ENCODE data around the gene C1QL4.
"Not testable (repeated sequence)": the region's sequence is repeated elsewhere in the genome, so short reads cannot be mapped to it uniquely, and the experiment has no call there.

Gene C1QL4

DNA sequence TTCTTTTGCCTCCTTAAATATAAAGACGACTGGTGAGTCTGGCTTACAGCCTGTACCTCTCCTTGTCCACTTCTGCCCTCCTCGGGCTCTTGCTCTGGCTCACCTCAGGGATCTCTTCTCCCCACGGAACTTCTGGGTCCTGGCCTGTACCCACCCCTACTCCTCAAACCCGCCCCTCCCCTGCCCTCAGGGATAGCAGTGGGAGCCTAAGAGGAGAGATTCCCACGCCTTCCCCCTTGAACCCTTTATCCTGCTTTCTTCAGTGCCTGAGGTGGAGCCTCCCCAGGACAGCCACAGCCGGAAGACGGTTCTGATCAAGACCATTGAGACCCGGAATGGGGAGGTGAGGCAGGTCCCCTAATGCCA, 39.3 kb downstream of the C1QL4 start:
- DNase-seq = no peak

DNA sequence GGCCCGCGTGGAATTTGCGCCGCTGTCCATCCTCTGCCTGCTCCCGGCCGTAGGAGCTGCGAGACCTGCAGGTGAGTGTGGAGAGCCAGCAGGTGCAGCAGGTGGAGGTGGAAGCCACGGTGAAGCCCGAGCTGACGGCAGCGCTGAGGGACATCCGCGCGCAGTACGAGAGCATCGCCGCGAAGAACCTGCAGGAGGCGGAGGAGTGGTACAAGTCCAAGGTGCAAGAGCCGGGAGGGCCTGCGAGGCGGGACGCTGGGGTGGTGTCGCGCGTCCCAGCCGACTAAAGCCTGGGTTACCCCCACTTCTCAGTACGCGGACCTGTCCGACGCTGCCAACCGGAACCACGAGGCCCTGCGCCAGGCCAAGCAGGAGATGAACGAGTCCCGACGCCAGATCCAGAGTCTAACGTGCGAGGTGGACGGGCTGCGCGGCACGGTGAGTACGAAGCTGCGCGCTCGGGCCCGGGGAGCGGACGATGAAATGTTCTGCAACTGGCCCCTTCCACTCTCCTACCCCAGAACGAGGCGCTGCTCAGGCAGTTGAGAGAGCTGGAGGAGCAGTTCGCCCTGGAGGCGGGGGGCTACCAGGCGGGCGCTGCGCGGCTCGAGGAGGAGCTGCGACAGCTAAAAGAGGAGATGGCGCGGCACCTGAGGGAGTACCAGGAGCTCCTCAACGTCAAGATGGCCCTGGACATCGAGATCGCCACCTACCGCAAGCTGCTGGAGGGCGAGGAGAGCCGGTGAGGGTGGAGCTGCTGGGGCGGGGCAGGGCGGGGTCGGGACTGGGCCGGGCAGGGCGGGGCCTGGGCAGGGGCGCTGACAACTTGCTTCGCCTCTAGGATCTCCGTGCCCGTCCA, 39.9 kb downstream of the C1QL4 start:
- peak; percentile 36 for DNase-seq

DNA sequence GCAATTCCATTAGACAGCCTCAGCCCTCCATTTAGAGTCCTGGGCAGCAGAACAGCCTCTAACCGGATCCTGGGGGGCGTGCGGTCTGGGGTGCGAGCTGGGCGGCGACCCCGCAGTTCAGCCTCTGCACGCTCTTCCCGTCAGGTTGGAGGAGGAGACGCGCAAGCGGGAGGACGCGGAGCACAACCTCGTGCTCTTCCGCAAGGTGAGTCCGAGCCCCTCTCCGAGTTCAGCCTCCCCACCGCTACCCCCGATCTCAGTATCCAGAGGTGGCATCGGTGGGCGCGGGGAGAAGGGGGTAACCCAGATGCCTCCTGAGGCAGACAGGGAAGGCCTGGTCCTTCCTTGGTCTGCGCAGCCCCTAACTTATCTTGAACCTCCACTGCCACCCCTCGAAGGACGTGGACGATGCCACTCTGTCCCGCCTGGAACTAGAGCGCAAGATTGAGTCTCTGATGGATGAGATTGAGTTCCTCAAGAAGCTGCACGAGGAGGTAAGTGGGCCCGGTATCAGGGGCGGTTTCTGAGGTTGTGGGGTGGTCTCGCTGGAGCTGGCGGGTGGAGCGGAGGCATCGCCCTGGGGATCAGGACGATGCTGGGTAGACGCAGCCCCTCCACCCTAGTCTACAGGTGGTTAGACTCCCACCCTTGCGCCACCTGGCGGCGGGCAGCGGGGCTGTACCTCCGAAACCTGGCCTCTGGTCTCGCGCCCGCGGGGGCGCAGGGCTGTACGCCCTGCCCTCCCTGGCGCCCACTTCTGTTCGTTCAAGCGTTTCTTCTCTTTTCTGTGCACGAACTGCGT, 40.8 kb downstream of the C1QL4 start:
- DNase-seq = peak; percentile 61

DNA sequence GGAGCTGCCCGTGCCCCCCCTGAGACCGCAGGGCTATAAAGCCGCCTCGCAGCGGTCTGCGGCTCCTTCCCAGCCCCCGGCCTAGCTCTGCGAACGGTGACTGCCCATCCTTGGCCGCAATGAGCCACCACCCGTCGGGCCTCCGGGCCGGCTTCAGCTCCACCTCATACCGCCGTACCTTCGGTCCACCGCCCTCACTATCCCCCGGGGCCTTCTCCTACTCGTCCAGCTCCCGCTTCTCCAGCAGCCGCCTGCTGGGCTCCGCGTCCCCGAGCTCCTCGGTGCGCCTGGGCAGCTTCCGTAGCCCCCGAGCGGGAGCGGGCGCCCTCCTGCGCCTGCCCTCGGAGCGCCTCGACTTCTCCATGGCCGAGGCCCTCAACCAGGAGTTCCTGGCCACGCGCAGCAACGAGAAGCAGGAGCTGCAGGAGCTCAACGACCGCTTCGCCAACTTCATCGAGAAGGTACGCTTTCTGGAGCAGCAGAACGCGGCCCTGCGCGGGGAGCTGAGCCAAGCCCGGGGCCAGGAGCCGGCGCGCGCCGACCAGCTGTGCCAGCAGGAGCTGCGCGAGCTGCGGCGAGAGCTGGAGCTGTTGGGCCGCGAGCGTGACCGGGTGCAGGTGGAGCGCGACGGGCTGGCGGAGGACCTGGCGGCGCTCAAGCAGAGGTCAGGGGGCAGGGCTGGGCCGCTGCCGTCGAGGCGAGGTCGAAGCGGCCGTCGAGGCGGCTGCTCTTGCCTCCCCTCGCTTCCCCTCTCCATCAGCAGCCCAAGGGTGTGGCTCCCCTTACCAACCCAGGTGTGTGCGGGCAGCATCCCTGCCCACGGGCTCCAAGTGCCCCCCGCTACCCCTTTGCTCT, 41.7 kb downstream of the C1QL4 start, which contains the start of gene PRPH:
TSS of gene PRPH (plus strand) at position 66 of the 855 bp plus-strand sequence. CDS start at position 120, 54 bp downstream.
- DNase-seq = no peak

DNA sequence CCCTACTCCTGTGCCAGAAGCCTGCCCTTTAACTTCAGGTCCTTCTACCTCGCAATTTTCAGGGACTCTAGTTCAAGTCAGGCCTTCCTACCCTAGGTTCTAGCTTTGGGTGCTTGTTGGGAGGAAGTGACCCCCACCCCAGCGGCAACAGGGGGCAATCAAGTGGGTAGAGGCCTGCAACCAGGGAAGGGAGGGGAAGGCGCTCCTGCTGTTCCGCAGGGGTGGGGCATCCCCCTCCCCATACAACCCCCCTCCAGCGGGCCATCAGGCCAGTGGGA, 42.2 kb downstream of the C1QL4 start:
- no peak for DNase-seq

DNA sequence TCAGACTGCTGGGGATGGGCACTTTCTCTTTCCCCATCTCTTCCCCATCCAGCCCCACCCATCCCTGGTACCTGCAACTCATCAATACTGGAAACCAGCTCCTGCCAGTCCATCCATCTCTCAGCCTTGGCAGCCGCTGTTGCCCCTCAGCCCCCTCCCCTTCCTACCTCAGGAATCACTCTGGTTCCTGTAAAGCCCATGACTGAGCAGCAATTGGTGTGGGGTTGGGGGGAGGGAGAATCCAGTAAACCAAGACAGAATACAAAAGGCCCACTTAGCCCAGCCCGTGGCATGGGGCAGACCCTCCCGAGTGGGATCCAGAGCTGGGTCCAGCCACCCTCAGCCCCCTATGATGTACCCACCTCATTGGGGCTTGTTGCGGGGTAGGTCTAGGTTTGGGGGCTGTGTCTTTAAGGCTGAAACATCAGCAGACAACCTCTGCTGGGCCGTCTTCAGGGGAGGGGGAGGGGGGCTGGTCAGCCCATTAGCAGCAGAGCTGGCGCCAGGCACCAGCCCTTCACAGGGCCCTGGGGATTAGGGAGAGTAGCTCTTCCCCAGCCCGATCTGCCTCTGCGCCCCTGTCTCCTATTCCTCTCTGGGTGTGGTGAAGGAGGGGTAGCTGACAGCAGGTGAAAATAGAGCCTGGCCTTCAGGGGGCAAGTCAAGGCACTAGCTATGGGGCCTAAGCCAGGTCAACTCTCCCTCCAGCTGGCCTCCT, 42.7 kb downstream of the C1QL4 start:
- DNase-seq = no peak

DNA sequence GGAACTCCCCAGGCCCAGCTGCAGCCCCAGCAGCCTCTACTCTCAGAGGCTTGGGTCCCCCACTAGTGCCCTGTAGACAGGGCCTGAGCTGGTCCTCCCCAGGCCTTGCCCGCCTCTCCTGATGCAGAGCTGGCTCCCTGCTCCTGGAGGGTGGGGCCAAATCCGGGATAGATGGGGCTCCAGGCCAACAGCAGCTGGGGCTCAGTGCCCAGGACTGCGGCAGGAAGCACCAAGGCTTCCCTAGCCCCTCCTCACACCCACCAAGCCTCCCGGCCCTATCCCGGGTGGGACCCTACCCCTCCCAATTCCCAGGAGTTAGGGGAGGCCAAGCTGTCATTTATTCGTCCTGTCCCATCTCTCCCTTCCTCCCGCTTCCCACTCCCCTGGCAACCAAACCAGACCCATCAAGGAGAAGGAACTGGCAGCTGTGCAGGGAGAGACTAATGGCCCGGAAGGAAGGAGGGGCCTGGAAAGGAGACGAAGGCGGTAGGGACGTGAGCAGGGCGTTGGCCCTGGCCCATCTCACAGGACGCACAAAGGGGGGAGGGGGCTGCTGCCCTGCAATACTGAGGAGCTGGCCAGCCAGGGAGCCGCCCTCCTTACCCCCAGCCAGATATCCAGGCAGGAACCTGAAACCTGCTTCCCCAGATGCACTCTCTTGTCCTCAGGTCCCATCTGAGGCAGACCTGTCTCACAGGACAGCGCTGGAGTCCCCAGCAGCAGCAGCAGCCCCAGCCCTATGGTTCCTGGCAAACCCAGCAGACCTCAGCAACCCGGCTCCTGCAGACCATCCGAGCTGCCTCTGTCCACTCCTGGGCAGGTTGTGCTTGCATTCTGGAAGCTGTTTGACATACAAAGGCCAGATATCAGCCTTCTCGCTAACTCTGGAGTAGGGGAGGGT, 43.7 kb downstream of the C1QL4 start:
- no peak for DNase-seq

DNA sequence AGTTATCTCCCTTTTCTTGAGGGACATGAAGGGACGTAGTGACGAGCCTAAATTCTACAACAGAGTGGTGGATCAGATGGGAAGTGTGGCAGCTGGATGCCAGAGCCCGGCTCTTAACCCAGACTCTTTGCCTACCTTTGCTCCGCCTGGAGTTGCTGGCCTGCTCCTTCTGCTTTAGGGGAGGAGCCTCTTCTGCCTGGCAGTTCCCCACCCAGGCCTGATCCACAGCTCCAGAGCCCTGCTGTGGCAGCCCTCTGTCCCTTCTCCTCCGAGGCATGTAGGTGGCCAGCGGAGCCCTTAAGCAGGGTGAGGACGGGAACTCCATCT, 44.3 kb downstream of the C1QL4 start:
- DNase-seq = no peak

DNA sequence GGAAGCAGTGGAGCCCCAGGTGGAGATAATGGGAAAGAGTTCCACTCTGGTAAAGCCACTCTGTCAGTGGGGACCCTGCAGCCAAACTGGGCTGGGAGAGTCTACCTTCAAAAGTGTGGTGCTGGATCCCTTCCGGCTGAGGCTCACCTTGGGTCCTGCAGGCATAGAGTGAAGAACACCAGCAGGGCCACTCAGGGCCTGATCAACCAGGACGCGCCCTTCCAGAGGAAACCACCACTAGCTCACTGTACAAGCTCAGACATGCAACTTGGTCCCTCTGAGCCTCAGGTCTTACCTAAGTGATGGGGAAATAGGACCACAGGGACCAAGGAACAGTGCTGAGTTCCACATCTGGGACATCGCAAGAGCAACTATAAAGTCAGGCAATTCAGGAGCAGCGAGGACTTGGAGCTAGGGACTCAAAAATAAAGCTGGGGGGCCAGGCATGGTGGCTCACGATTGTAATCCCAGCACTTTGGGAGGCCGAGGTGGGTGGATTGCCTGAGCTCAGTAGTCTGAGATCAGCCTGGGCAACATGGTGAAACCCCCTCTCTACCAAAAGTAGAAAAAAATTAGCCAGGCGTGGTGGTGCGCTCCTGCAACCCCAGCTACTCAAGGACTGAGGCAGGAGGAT, 47.9 kb downstream of the C1QL4 start:
- DNase-seq = no peak

DNA sequence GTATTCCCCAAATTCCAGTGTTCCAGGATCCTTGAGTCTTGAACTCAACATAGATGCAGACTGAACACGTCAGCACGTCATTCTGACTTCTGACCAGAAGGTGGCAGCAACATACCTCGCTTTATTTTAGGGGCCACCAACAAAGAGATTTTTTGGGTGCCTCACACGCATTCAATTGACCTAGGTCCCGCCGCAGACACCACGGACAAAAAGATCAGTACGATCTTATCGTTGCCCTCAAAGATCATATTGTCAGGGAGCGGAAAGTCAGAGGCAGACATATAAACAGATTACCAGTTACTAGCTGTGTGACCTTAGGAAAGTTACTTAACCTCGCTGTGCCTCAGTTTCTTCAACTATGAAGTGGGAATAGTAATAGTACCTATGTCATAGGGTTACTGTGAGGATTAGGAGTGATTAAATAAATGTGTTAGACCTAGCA, 48.6 kb downstream of the C1QL4 start:
- peak; percentile 61 for DNase-seq

DNA sequence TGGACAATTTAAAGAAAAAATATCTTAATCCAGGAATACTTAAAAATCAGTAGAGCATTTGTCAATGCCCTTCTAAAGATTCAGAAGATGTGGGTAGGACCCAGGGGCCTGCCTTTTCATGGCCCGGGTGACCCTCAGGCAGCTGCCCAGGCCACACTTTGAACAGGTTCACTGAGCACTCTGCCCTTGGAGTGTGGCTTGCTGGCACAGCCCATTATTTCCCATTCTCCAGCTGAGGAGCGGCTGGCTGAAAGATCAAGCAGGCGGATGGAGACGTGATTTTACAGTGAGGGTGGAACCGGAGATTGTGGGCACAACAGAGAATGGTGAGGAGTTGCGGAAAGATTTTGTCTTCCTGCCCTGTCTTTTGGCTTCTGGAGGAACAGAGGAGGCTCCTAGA, 49.1 kb downstream of the C1QL4 start:
- DNase-seq = no peak

DNA sequence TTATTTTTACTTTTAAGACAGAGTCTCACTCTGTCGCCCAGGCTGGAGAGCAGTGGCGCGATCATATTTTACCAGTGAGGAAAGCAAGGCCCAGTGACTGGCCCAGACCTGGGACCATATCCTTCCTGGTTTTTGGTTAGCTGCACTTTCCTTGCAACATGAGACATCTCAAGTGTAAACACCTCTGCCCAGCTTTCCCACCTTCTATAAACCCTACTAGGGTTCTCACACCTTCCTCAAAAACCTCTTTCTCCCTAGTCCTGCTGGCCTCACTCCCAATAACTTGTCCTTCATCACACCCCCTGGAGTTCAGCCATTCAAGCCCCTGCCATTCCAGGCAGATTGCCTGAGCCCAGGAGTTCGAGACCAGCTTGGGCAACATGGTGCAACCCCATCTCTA, 52.3 kb downstream of the C1QL4 start:
- DNase-seq = no peak

DNA sequence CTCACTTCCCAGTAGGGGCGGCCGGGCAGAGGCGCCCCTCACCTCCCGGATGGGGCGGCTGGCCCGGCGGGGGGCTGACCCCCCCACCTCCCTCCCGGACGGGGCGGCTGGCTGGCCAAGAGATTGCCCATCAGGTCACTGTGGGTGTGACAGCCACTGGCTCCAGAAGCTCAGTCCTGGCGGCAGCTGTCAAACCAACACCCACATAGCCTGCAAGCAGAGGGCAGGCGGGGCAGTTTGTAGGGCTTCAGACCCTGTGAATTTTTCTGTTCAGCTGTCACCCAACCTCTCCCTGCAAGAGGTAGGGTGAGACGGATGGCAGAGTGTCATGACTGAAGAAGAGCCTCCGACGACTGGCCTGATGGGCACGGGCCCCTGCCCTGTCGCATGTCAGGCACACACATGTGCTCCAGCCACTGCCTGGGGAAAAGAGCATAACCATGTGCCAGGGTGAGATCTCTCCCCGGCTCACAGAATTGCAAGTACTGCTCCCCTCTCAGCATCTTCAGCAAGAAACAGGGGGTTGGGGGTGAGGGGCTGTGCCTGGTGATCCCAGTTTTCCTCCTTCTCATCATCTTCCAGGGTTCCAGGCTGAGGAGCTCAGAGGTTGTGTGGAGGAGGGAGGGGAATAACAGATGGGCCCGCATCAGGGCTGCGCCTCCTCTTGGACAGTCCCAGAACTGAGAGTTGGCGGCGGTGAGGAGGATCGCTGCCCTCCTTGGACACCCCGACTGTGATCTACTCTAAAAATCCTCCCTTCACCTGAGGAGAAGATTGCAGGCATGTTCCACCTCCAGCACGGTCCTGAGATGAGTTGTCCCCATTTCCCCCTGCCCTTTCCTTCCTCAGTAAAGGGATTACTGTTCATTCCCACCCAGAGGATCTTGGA, 53.2 kb downstream of the C1QL4 start:
- no peak for DNase-seq

DNA sequence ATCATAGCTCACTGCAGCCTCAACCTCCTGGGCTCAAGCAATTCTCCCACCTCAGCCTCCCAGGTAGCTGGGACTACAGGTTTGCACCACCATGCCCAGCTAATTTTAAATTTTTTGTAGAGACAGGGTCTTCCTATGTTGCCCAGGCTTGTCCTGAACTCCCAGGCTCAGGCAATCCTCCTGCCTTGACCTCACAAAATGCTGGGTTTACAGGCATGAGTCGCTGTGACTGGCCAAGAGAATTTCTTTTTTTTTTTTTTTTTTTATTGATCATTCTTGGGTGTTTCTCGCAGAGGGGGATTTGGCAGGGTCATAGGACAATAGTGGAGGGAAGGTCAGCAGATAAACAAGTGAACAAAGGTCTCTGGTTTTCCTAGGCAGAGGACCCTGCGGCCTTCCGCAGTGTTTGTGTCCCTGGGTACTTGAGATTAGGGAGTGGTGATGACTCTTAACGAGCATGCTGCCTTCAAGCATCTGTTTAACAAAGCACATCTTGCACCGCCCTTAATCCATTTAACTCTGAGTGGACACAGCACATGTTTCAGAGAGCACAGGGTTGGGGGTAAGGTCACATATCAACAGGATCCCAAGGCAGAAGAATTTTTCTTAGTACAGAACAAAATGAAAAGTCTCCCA, 54.1 kb downstream of the C1QL4 start:
- not testable (repeated sequence) for DNase-seq
